A673 (cell line): Measurements from ENCODE around the gene PILRB. TPM values are rescaled to one million over a fixed set of nuclear protein-coding genes. Genes with fewer than 3 reads are reported as not detected.

Experiments
- BruUV-seq: library from RNA; stranded (reverse); fragments of 400-500 nt; replicated peaks from 2 replicates; lab custom pipeline; 2021; lab: Mats Ljungman, UMichigan
- CTCF ChIA-PET: fragments of 300-600 bp; sonication (Branson Sonifier 250); formaldehyde crosslinking; loops from one replicate; lab custom pipeline; 2022; ENCODE audit warnings: antibody characterized with exemption; lab: Charles Lee
- POLR2A ChIA-PET: fragments of 300-600 bp; sonication (Branson Sonifier 250); formaldehyde crosslinking; loops from one replicate; lab custom pipeline; 2022; ENCODE audit warnings: antibody characterized with exemption; ENCODE audit not compliant: low non-redundant PET; lab: Charles Lee
- DNase-seq: peaks from one replicate; pipeline ENCODE4 v3.0.0-alpha.2; 2015; ENCODE audit warnings: low spot score
- H3K27ac ChIP-seq: fragments of 200-600 bp; sonication (generic); 2 replicates; pipeline ENCODE4 v1.5.1; 2016; ENCODE audit warnings: mixed run types, low read depth, mild to moderate bottlenecking, mixed read lengths, antibody characterized with exemption, low read length; ENCODE audit not compliant: poor library complexity, severe bottlenecking
- H3K27me3 ChIP-seq: fragments of 200-600 bp; sonication (generic); replicated peaks from 2 replicates; pipeline ENCODE4 v1.6.1; 2017; ENCODE audit warnings: mixed run types, low read depth, mild to moderate bottlenecking, mixed read lengths, antibody characterized with exemption, low read length; ENCODE audit not compliant: insufficient read depth, poor library complexity
- H3K36me3 ChIP-seq: fragments of 200-600 bp; sonication (generic); 2 replicates; pipeline ENCODE4 v1.6.1; 2016; ENCODE audit warnings: mixed run types, mild to moderate bottlenecking, mixed read lengths, antibody characterized with exemption, low read length; ENCODE audit not compliant: insufficient read depth, poor library complexity, severe bottlenecking
- H3K4me1 ChIP-seq: fragments of 200-600 bp; sonication (generic); 2 replicates; pipeline ENCODE4 v1.6.1; 2017; ENCODE audit warnings: mixed run types, mild to moderate bottlenecking, mixed read lengths, antibody characterized with exemption, low read length; ENCODE audit not compliant: insufficient read depth, poor library complexity, severe bottlenecking
- H3K4me3 ChIP-seq: fragments of 200-600 bp; sonication (generic); 2 replicates; pipeline ENCODE4 v1.5.1; 2016; ENCODE audit warnings: low read depth, mixed run types, mild to moderate bottlenecking, mixed read lengths, low read length; ENCODE audit not compliant: poor library complexity, severe bottlenecking
- H3K9me3 ChIP-seq: fragments of 200-600 bp; sonication (generic); 2 replicates; pipeline ENCODE4 v1.6.1; 2016; ENCODE audit warnings: mixed run types, low read depth, mild to moderate bottlenecking, mixed read lengths, antibody characterized with exemption, low read length; ENCODE audit not compliant: poor library complexity, severe bottlenecking
- CTCF ChIP-seq: fragments of 300-800, 200-600 bp; sonication (generic); conservative IDR thresholded peaks from 2 replicates; pipeline ENCODE4 v1.5.1; 2017; ENCODE audit warnings: low read depth, mild to moderate bottlenecking, antibody characterized with exemption, low read length, moderate library complexity, mixed read lengths
- EZH2 ChIP-seq: fragments of 200-600 bp; sonication (generic); IDR thresholded peaks from 2 replicates; pipeline ENCODE4 v1.6.1; 2017; ENCODE audit warnings: borderline replicate concordance, low read depth, mild to moderate bottlenecking, mixed read lengths, antibody characterized with exemption, low read length; ENCODE audit not compliant: poor library complexity, severe bottlenecking
- intact Hi-C: fragments of 100-400 bp; cut with micrococcal nuclease; formaldehyde crosslinking; loops from one replicate; pipeline ENCODE4 v1.10.0; 2022; ENCODE audit not compliant: unreplicated experiment
- total RNA-seq: library from RNA; stranded (reverse); gene quantifications from 2 replicates; pipeline ENCODE4 v1.2.3, GENCODE V29; 2021

PILRB gene
- total RNA-seq, 1 experiment from 2014 or later = 26.5 TPM

DNA sequence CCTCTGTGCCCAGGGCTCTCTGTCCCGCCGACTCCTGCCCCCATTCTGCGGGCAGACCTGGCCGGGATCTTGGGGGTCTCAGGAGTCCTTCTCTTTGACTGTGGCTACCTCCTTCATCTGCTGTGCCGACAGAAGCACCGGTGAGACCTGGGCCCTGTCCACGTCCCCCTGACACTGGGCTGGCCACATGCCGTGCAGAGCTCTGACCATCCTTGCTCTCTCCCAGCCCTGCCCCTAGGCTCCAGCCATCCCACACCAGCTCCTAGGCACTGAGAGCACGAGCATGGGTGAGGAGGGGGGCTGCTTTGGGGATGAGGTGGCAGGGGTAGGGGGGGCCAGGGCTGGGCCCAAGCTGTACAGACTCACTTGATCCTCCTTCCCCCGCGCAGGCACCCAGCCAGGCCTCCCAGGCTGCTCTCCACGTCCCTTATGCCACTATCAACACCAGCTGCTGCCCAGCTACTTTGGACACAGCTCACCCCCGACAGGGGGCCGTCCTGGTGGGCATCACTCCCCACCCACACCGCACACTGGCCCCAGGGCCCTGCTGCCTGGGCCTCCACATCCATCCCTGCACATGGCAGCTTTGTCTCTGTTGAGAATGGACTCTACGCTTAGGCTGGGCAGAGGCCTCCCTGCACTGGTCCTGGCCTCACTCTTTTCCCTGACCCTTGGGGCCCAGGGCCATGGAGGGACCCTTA lies 4.8 kb upstream of the PILRB start:
- no TSS peak for BruUV-seq
- ChIA-PET POLR2A (no interaction called here), CTCF (no interaction called here)
- intact Hi-C loops = no loop called here
- no peaks in the 10 kb centered on the region for H3K27me3 ChIP-seq
- TF ChIP-seq CTCF (no peak), EZH2 (no peak)
- H3K4me1 ChIP-seq = no peaks in the 10 kb centered on the region
- H3K4me3 ChIP-seq = no peak overlapping the region
- no peaks in the 10 kb centered on the region for H3K9me3 ChIP-seq
- H3K36me3 ChIP-seq = peaks cover 54% of the 10 kb centered on the region
- no peak for DNase-seq
- H3K27ac ChIP-seq = no peak overlapping the region

DNA sequence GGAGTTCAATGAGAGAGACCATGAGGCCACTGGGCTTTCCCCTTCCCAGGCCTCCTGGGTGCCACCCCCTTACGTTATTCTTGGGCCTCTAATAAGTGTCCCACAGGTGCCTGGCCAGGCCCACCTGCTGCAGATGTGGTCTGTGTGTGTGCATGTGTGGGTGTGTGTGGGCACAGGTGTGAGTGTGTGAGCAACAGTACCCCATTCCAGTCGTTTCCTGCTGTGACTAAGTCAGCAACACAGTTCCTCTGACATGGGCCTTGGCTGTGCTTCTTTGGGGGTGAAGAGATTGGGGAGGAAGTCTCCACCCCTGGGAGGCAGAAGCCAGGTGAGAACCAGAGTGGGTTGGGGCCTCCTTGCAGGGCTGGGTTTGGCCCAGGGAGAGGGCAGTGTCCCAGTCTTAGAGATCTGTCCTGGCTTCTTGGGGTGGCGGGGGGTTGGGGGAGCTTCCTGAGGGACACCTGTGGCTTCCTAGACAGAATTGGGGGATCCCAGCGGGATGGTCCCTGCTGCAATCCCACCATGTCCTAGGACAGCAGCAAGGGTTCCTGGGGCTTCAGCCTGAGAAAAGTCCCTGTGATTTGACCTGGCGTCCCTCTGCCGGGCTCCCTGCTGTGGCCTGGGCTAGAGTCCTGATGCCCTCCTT lies 4.1 kb upstream of the PILRB start:
- intact Hi-C loops = no loop called here
- Histone ChIP-seq H3K4me3 (no peak overlapping the region), H3K4me1 (no peaks in the 10 kb centered on the region), H3K36me3 (peaks cover 56% of the 10 kb centered on the region), H3K27ac (no peak overlapping the region), H3K9me3 (no peaks in the 10 kb centered on the region), H3K27me3 (no peaks in the 10 kb centered on the region)
- TF ChIP-seq EZH2 (no peak), CTCF (no peak)
- POLR2A ChIA-PET = no interaction called here
- no peak for DNase-seq
- BruUV-seq = no TSS peak
- CTCF ChIA-PET = no interaction called here

DNA sequence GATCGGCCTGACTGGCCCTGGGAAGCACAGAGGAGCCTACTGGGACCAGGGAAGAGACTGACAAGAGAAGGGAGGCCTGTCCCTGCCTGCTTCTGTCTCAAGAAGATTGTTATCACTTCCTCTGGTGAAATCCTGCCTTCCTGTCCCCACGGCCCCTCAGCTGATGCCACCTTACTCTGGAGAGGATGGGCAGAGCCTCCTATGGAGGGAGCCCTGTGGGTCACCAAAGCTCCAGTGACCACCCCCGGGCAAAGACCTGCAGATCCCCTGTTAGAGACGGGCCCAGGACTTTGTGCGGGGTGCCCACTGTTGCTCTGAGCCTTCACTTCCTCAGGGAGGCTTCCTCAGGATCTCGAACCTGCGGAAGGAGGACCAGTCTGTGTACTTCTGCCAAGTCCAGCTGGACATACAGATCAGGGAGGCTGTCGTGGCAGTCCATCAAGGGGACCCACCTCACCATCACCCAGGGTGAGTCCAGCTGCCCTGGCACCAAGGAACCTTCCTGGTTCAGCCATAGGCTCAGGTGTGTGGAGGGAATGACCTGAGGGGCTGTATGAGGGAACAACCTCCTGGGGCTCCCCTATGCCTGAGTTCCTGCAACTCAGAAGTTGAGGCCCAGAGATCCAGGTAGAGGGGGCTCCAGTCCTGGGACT lies 1.4 kb upstream of the PILRB start:
- POLR2A ChIA-PET = no interaction called here

More for the DNA sequence above, 1.4 kb upstream of the PILRB start:
- TF ChIP-seq CTCF (no peak), EZH2 (no peak)
- no peak for DNase-seq
- CTCF ChIA-PET = no interaction called here
- BruUV-seq = no TSS peak
- Histone ChIP-seq H3K27me3 (no peaks in the 10 kb centered on the region), H3K36me3 (peaks cover 65% of the 10 kb centered on the region), H3K4me1 (no peaks in the 10 kb centered on the region), H3K27ac (no peak overlapping the region), H3K9me3 (no peaks in the 10 kb centered on the region), H3K4me3 (no peak overlapping the region)
- intact Hi-C loops = no loop called here
